WTC11 (cell line): ENCODE results near the gene C1orf87. TPM values are rescaled to one million over a fixed set of nuclear protein-coding genes. Genes with fewer than 3 reads are reported as not detected.

Experiments used
- ATAC-seq: fragments of 200-7000 bp; cut with Tn5 transposase; 2 replicates; pipeline ENCODE4 v1.10.0; 2021; ENCODE audit warnings: mild to moderate bottlenecking, moderate library complexity
- CTCF ChIA-PET: fragments of 300-600 bp; sonication (Branson Sonifier 250); formaldehyde crosslinking; loops from one replicate; lab custom pipeline; 2021; ENCODE audit warnings: antibody characterized with exemption; lab: Charles Lee
- POLR2A ChIA-PET: fragments of 350-600 bp; sonication (Branson Sonifier 250); formaldehyde crosslinking; loops from one replicate; lab custom pipeline; 2021; ENCODE audit warnings: antibody characterized with exemption; lab: Charles Lee
- DNase-seq: peaks from one replicate; pipeline ENCODE4 v3.0.0; 2021; ENCODE audit warnings: low spot score
- H3K27ac Mint-ChIP-seq: 2 replicates; pipeline ENCODE4 v1.8.0; 2021; ENCODE audit warnings: mixed read lengths
- H3K27me3 Mint-ChIP-seq: 2 replicates; pipeline ENCODE4 v1.8.0; 2021; ENCODE audit warnings: low read depth, mild to moderate bottlenecking, moderate library complexity, mixed read lengths
- H3K36me3 Mint-ChIP-seq: 2 replicates; pipeline ENCODE4 v1.8.0; 2021; ENCODE audit warnings: mixed read lengths
- H3K4me1 Mint-ChIP-seq: 2 replicates; pipeline ENCODE4 v1.8.0; 2022; ENCODE audit warnings: mixed read lengths
- H3K4me3 Mint-ChIP-seq: 2 replicates; pipeline ENCODE4 v1.8.0; 2021; ENCODE audit warnings: mild to moderate bottlenecking, moderate library complexity, mixed read lengths
- H3K9me3 Mint-ChIP-seq: 2 replicates; pipeline ENCODE4 v1.8.0; 2021; ENCODE audit warnings: mixed read lengths
- AFF4 ChIP-seq: sonication (generic); formaldehyde crosslinking; IDR thresholded peaks from 2 replicates; pipeline ENCODE4 v1.8.1; 2023; ENCODE audit warnings: mild to moderate bottlenecking, missing genetic modification reagents, borderline replicate concordance
- ATF6 ChIP-seq: sonication (generic); formaldehyde crosslinking; IDR thresholded peaks from 2 replicates; pipeline ENCODE4 v1.8.1; 2023; ENCODE audit warnings: mild to moderate bottlenecking, missing genetic modification reagents
- CTCF ChIP-seq: fragments of 200-600 bp; IDR thresholded peaks from 2 replicates; pipeline ENCODE4 v1.8.0; 2022; ENCODE audit warnings: antibody characterized with exemption
- E2F1 ChIP-seq: sonication (generic); formaldehyde crosslinking; IDR thresholded peaks from 2 replicates; pipeline ENCODE4 v1.8.0; 2022; ENCODE audit warnings: mild to moderate bottlenecking, missing genetic modification reagents
- ELF4 ChIP-seq: sonication (generic); formaldehyde crosslinking; IDR thresholded peaks from 2 replicates; pipeline ENCODE4 v1.8.1; 2022; ENCODE audit warnings: low read depth, mild to moderate bottlenecking, moderate library complexity, missing genetic modification reagents
- EMX1 ChIP-seq: fragments of 250-450 bp; sonication (Bioruptor Pico); IDR thresholded peaks from 2 replicates; pipeline ENCODE4 v1.8.0; 2021; ENCODE audit warnings: mild to moderate bottlenecking
- FOXJ3 ChIP-seq: sonication (generic); formaldehyde crosslinking; IDR thresholded peaks from 2 replicates; pipeline ENCODE4 v1.9.0; 2021; ENCODE audit warnings: missing genetic modification reagents, mild to moderate bottlenecking, borderline replicate concordance
- GRHL2 ChIP-seq: fragments of 250-450 bp; sonication (Bioruptor Pico); IDR thresholded peaks from 2 replicates; pipeline ENCODE4 v1.8.0; 2022; ENCODE audit warnings: mild to moderate bottlenecking, moderate library complexity; ENCODE audit not compliant: insufficient replicate concordance, severe bottlenecking
- GTF2I ChIP-seq: fragments of 250-450 bp; sonication (Bioruptor Pico); conservative IDR thresholded peaks from 2 replicates; pipeline ENCODE4 v1.4.0; 2021; ENCODE audit warnings: mild to moderate bottlenecking
- KAT7 ChIP-seq: sonication (generic); formaldehyde crosslinking; IDR thresholded peaks from 2 replicates; pipeline ENCODE4 v1.8.1; 2023; ENCODE audit warnings: missing genetic modification reagents, mild to moderate bottlenecking, borderline replicate concordance
- NFATC4 ChIP-seq: fragments of 250-450 bp; sonication (Bioruptor Pico); IDR thresholded peaks from 2 replicates; pipeline ENCODE4 v1.9.0; 2021; ENCODE audit warnings: mild to moderate bottlenecking
- NR1H2 ChIP-seq: sonication (generic); formaldehyde crosslinking; IDR thresholded peaks from 2 replicates; pipeline ENCODE4 v1.9.0; 2021; ENCODE audit warnings: mild to moderate bottlenecking, moderate library complexity, missing genetic modification reagents
- SMAD4 ChIP-seq: sonication (generic); formaldehyde crosslinking; IDR thresholded peaks from 2 replicates; pipeline ENCODE4 v1.8.0; 2022; ENCODE audit warnings: mild to moderate bottlenecking, missing genetic modification reagents
- ZNF232 ChIP-seq: sonication (generic); formaldehyde crosslinking; IDR thresholded peaks from 2 replicates; pipeline ENCODE4 v1.8.0; 2022; ENCODE audit warnings: mild to moderate bottlenecking, missing genetic modification reagents
- total RNA-seq: library from RNA; stranded (reverse); gene quantifications from 3 replicates; pipeline ENCODE4 v1.2.3, GENCODE V29; 2021

C1orf87 gene
- total RNA-seq, 1 experiment from 2014 or later, result 0.22 TPM

GRCh38 chr1:59977075-59977410, 96.5 kb downstream of the C1orf87 start (continued):
- TF ChIP-seq NR1H2 (CRISPR knock-in tag) (no peak), GTF2I (no peak), E2F1 (CRISPR knock-in tag) (no peak), EMX1 (CRISPR knock-in tag) (no peak), AFF4 (no peak), NFATC4 (CRISPR knock-in tag) (no peak), ZNF232 (CRISPR knock-in tag) (no peak), SMAD4 (CRISPR knock-in tag) (no peak)
- TF ChIP-seq, all 79 proteins: peak for 0

- peak; percentile 89 for ATAC-seq
- POLR2A ChIA-PET, result interaction anchor here (0.7 kb wide), 1 partner anchor 414 kb away, joined by 3 read pairs; no protein-coding TSS in a partner anchor
- CTCF ChIA-PET, result interaction anchor here (0.6 to 1.6 kb wide), 22 partner anchors 9 to 1475 kb away, joined by 3 to 12 read pairs (median 4); no protein-coding TSS in a partner anchor
Measured at GRCh38 chr1:59976194-59977074, 97.1 kb downstream of the C1orf87 start.

GRCh38 chr1:59973719-59974118, 99.9 kb downstream of the C1orf87 start:
- no peak overlapping the region for H3K4me3 Mint-ChIP-seq
- H3K27ac Mint-ChIP-seq, result no peak overlapping the region
- no peak for DNase-seq
- H3K9me3 Mint-ChIP-seq, result no peaks in the 10 kb centered on the region
- TF ChIP-seq ZNF232 (CRISPR knock-in tag), result no peak
- TF ChIP-seq KAT7 (CRISPR knock-in tag), result no peak
- no peak for TF ChIP-seq FOXJ3 (CRISPR knock-in tag)
- no peak for TF ChIP-seq ELF4
- TF ChIP-seq ATF6 (CRISPR knock-in tag), result no peak
- no peaks in the 10 kb centered on the region for H3K36me3 Mint-ChIP-seq
- peaks cover 12% of the 10 kb centered on the region for H3K27me3 Mint-ChIP-seq
- CTCF ChIA-PET, result no interaction called here
- peaks cover 3% of the 10 kb centered on the region; the same call in 1 of the 2 replicates for H3K4me1 Mint-ChIP-seq
- no peak for ATAC-seq
- POLR2A ChIA-PET, result no interaction called here

More at GRCh38 chr1:59976194-59977074, 97.1 kb downstream of the C1orf87 start:
- Mint-ChIP-seq H3K4me3 (peak overlapping the region; percentile 51), H3K27ac (no peak overlapping the region), H3K4me1 (peaks cover 1% of the 10 kb centered on the region; the same call in 1 of the 2 replicates), H3K9me3 (no peaks in the 10 kb centered on the region), H3K36me3 (no peaks in the 10 kb centered on the region), H3K27me3 (peaks cover 12% of the 10 kb centered on the region)
- TF ChIP-seq GRHL2 (no peak), CTCF (peak; percentile 82)
- DNase-seq, result peak; percentile 81
